ENCODE measurements around the gene WNT9A.

The WNT9A gene

DNA sequence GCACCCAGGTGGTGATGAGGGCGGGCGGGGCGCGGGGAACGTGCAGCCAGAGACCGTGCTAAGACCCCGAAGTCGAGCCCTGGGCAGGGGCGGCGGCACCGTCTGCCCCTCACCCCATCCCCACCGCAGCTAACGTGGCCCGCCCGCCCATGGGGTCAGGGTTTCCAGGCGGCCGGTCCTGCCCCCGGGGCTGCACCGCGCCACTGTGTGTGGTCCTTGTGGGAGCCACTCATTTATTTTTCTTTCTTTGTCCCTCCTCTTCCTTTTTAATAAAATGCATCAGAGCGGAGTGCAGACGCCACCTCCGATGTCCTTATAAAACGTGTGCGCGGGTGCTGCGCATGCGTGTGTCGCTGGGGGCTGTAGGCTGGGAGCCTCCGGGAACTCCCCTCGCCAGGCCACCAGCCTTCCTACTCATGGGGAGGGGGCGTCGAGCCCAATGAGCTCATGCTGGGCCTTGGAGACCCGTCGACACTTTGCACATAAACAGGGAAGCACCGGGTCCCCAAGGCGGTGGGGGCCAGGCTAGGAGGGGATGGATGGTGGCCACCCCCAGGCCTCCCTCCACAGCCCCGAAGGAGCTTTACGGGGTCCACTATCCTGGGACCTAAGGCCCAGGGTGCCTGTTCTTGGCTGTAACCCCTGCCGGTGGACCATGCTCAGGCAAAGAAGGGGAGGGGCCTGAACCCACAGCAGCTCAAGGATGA lies 59.9 kb downstream of the WNT9A start:
- Histone ChIP-seq H3K27me3 (no peaks in the 10 kb centered on the region), H3K9me3 (replicated peaks in 1 of 11) (no peaks in the 10 kb centered on the region), H3K4me1 (peaks cover 4 to 42% (median 10%) of the 10 kb centered on the region in 10 experiments; a peak in 15 of 20 replicates), H3K27ac (peak overlapping the region in 4 of 11 experiments; percentile 34 to 59 (median 46); a peak in 7 of 22 replicates), H3K9ac (no peak overlapping the region), H4K20me1 (no peaks in the 10 kb centered on the region), H3K4me3 (no peak overlapping the region; a peak in 1 of 20 replicates), H3K4me2 (peak overlapping the region in 9 of 11 experiments; percentile 51 to 78 (median 60); a peak in 14 of 22 replicates), H3K36me3 (no peaks in the 10 kb centered on the region)
- TF ChIP-seq Cebpa-rat (IDR thresholded peaks at IDR 0.05) = no peak

- H3K36me3 ChIP-seq = no peaks in the 10 kb centered on the region
- peak overlapping the region in 6 of 10 experiments; percentile 16 to 56 (median 42); a peak in 8 of 20 replicates for H3K4me3 ChIP-seq
- no peaks in the 10 kb centered on the region for H3K27me3 ChIP-seq
- H3K27ac ChIP-seq = peak overlapping the region in 10 of 11 experiments; percentile 29 to 62 (median 46); a peak in 15 of 22 replicates
- H4K20me1 ChIP-seq = no peaks in the 10 kb centered on the region
- peak overlapping the region in 8 of 11 experiments; percentile 7 to 61 (median 50); a peak in 9 of 22 replicates for H3K9ac ChIP-seq
- H3K9me3 ChIP-seq (replicated peaks in 1 of 11) = no peaks in the 10 kb centered on the region
- peaks cover 4 to 42% (median 10%) of the 10 kb centered on the region in 10 experiments; a peak in 15 of 20 replicates for H3K4me1 ChIP-seq
- H3K4me2 ChIP-seq = peak overlapping the region; percentile 51 to 78 (median 60); a peak in 21 of 22 replicates
- no peak for TF ChIP-seq Cebpa-rat (IDR thresholded peaks at IDR 0.05)
These were observed 60.6 kb downstream of the WNT9A start for GRCh38 chr1:227886993-227887696.

- Histone ChIP-seq H3K27me3 (no peaks in the 10 kb centered on the region), H3K4me3 (peak overlapping the region in 1 of 10 experiments; percentile 47; a peak in 4 of 20 replicates), H3K4me1 (peaks cover 4 to 42% (median 10%) of the 10 kb centered on the region in 10 experiments; a peak in 15 of 20 replicates), H3K27ac (peak overlapping the region in 4 of 11 experiments; percentile 46 to 60 (median 57); a peak in 3 of 22 replicates), H3K9me3 (replicated peaks in 1 of 11) (no peaks in the 10 kb centered on the region), H3K9ac (peak overlapping the region in 4 of 11 experiments; percentile 35 to 61 (median 51); a peak in 5 of 22 replicates), H3K36me3 (no peaks in the 10 kb centered on the region), H3K4me2 (peak overlapping the region; percentile 51 to 78 (median 60); a peak in 18 of 22 replicates), H4K20me1 (no peaks in the 10 kb centered on the region)
- TF ChIP-seq Cebpa-rat (IDR thresholded peaks at IDR 0.05) = no peak
These were observed 61.2 kb downstream of the WNT9A start for GRCh38 chr1:227886503-227886961.

GRCh38 chr1:227885648-227886502 lies 61.9 kb downstream of the WNT9A start:
- Histone ChIP-seq H3K27ac (no peak overlapping the region), H4K20me1 (no peaks in the 10 kb centered on the region), H3K9me3 (replicated peaks in 1 of 11) (no peaks in the 10 kb centered on the region), H3K9ac (no peak overlapping the region), H3K4me1 (peaks cover 4 to 42% (median 10%) of the 10 kb centered on the region in 10 experiments; a peak in 15 of 20 replicates), H3K4me2 (peak overlapping the region in 5 of 11 experiments; percentile 15 to 37 (median 26); a peak in 8 of 22 replicates), H3K4me3 (no peak overlapping the region), H3K27me3 (no peaks in the 10 kb centered on the region), H3K36me3 (no peaks in the 10 kb centered on the region)
- no peak for TF ChIP-seq Cebpa-rat (IDR thresholded peaks at IDR 0.05)

GRCh38 chr1:227885135-227885647 lies 62.5 kb downstream of the WNT9A start:
- Histone ChIP-seq H4K20me1 (no peaks in the 10 kb centered on the region), H3K27ac (no peak overlapping the region), H3K4me2 (peak overlapping the region in 5 of 11 experiments; percentile 15 to 37 (median 26); a peak in 5 of 22 replicates), H3K36me3 (no peaks in the 10 kb centered on the region), H3K9me3 (replicated peaks in 1 of 11) (no peaks in the 10 kb centered on the region), H3K27me3 (no peaks in the 10 kb centered on the region), H3K9ac (no peak overlapping the region), H3K4me3 (no peak overlapping the region), H3K4me1 (peaks cover 4 to 42% (median 10%) of the 10 kb centered on the region in 10 experiments; a peak in 15 of 20 replicates)
- no peak for TF ChIP-seq Cebpa-rat (IDR thresholded peaks at IDR 0.05)

GRCh38 chr1:227884370-227885134 lies 63.2 kb downstream of the WNT9A start:
- H3K4me1 ChIP-seq = peaks cover 4 to 37% (median 10%) of the 10 kb centered on the region in 10 experiments; a peak in 15 of 20 replicates
- H3K4me3 ChIP-seq = no peak overlapping the region
- no peaks in the 10 kb centered on the region for H4K20me1 ChIP-seq
- no peaks in the 10 kb centered on the region for H3K36me3 ChIP-seq
- no peak overlapping the region for H3K9ac ChIP-seq
- no peaks in the 10 kb centered on the region for H3K9me3 ChIP-seq (replicated peaks in 1 of 11)
- H3K4me2 ChIP-seq = no peak overlapping the region
- no peaks in the 10 kb centered on the region for H3K27me3 ChIP-seq
- H3K27ac ChIP-seq = no peak overlapping the region
- no peak for TF ChIP-seq Cebpa-rat (IDR thresholded peaks at IDR 0.05)

GRCh38 chr1:227883641-227884301 lies 64.0 kb downstream of the WNT9A start:
- Histone ChIP-seq H3K27me3 (no peaks in the 10 kb centered on the region), H3K4me2 (no peak overlapping the region), H3K9me3 (replicated peaks in 1 of 11) (no peaks in the 10 kb centered on the region), H3K36me3 (no peaks in the 10 kb centered on the region), H3K4me1 (peaks cover 4 to 31% (median 10%) of the 10 kb centered on the region in 10 experiments; a peak in 15 of 20 replicates), H4K20me1 (no peaks in the 10 kb centered on the region), H3K9ac (no peak overlapping the region), H3K27ac (no peak overlapping the region), H3K4me3 (no peak overlapping the region)
- TF ChIP-seq Cebpa-rat (IDR thresholded peaks at IDR 0.05) = no peak
